GM23338 (cell line): Measurements from ENCODE around the gene FAM174C. TPM values are rescaled to one million over a fixed set of nuclear protein-coding genes. Genes with fewer than 3 reads are reported as not detected.

Experiments used
- ATAC-seq: fragments of 200-7000 bp; cut with Tn5 transposase; 3 replicates; pipeline ENCODE4 v1.9.1; 2020
- DNase-seq: peaks from one replicate; pipeline ENCODE4 v3.0.0-alpha.2; 2015; ENCODE audit warnings: low spot score
- H2AFZ ChIP-seq: fragments of 200-600 bp; sonication (generic); 2 replicates; pipeline ENCODE4 v1.8.0; 2016; ENCODE audit warnings: antibody characterized with exemption, mild to moderate bottlenecking, moderate library complexity
- H3F3A ChIP-seq: fragments of 200-600 bp; sonication (generic); replicated peaks from 2 replicates; pipeline ENCODE4 v1.8.0; 2017; ENCODE audit warnings: antibody characterized with exemption, mixed run types, low read depth
- H3K27ac ChIP-seq: fragments of 200-600 bp; sonication (generic); 2 replicates; pipeline ENCODE4 v1.6.1; 2016; ENCODE audit warnings: low read depth
- H3K27me3 ChIP-seq: fragments of 200-600 bp; sonication (generic); 2 replicates; pipeline ENCODE4 v1.8.0; 2016; ENCODE audit warnings: mild to moderate bottlenecking, mixed run types, moderate library complexity; ENCODE audit not compliant: insufficient read depth
- H3K36me3 ChIP-seq: fragments of 200-600 bp; sonication (generic); 2 replicates; pipeline ENCODE4 v1.8.0; 2016; ENCODE audit warnings: mild to moderate bottlenecking; ENCODE audit not compliant: insufficient read depth
- H3K4me1 ChIP-seq: fragments of 200-600 bp; sonication (generic); 2 replicates; pipeline ENCODE4 v1.8.0; 2016; ENCODE audit warnings: mild to moderate bottlenecking, moderate library complexity; ENCODE audit not compliant: insufficient read depth
- H3K4me2 ChIP-seq: fragments of 200-600 bp; sonication (generic); 2 replicates; pipeline ENCODE4 v1.7.1; 2017; ENCODE audit warnings: mixed run types
- H3K4me3 ChIP-seq: fragments of 200-600 bp; sonication (generic); 2 replicates; pipeline ENCODE4 v1.6.1; 2016; ENCODE audit warnings: mixed run types
- H3K79me2 ChIP-seq: fragments of 200-600 bp; sonication (generic); replicated peaks from 2 replicates; pipeline ENCODE4 v1.8.0; 2017; ENCODE audit warnings: mild to moderate bottlenecking; ENCODE audit not compliant: insufficient read depth
- H3K9me2 ChIP-seq: fragments of 200-600 bp; sonication (generic); 2 replicates; pipeline ENCODE4 v1.8.0; 2017; ENCODE audit not compliant: insufficient read depth
- H4K20me1 ChIP-seq: fragments of 200-600 bp; sonication (generic); replicated peaks from 2 replicates; pipeline ENCODE4 v1.8.0; 2017; ENCODE audit warnings: mild to moderate bottlenecking; ENCODE audit not compliant: insufficient read depth
- H3K27ac Mint-ChIP-seq: 2 replicates; pipeline ENCODE4 v1.8.0; 2020; ENCODE audit warnings: inconsistent platforms, mild to moderate bottlenecking, moderate library complexity, mixed read lengths
- H3K27me3 Mint-ChIP-seq: 3 replicates; pipeline ENCODE4 v1.8.0; 2022; ENCODE audit warnings: low read depth, mild to moderate bottlenecking, moderate library complexity, mixed read lengths, inconsistent platforms; ENCODE audit not compliant: insufficient read depth, poor library complexity
- H3K36me3 Mint-ChIP-seq: 3 replicates; pipeline ENCODE4 v1.8.0; 2021; ENCODE audit warnings: low read depth, mild to moderate bottlenecking, inconsistent platforms, moderate library complexity, mixed read lengths
- H3K4me1 Mint-ChIP-seq: 3 replicates; pipeline ENCODE4 v1.8.0; 2020; ENCODE audit warnings: mild to moderate bottlenecking, inconsistent platforms, mixed read lengths
- H3K4me3 Mint-ChIP-seq: 3 replicates; pipeline ENCODE4 v1.8.0; 2021; ENCODE audit warnings: moderate library complexity, mild to moderate bottlenecking, inconsistent platforms, mixed read lengths
- H3K9me3 Mint-ChIP-seq: 3 replicates; pipeline ENCODE4 v1.8.0; 2020; ENCODE audit warnings: moderate library complexity, mild to moderate bottlenecking, inconsistent platforms, mixed read lengths
- CREB1 ChIP-seq: fragments of 250-450 bp; sonication (Bioruptor Pico); IDR thresholded peaks from 2 replicates; pipeline ENCODE4 v1.5.0; 2020; ENCODE audit warnings: low read depth, mild to moderate bottlenecking, moderate library complexity
- CTCF ChIP-seq, 2 experiments: fragments of 200-600 bp in 1 of 2; sonication (generic) in 1 of 2; conservative IDR thresholded peaks; 2 replicates each; pipeline versions ENCODE4 v1.5.1 to v1.6.1; 2016 to 2017; ENCODE audit warnings: antibody characterized with exemption in 2 of 2, low read depth in 2 of 2, mild to moderate bottlenecking in 2 of 2, moderate library complexity in 1 of 2
- ETS1 ChIP-seq: IDR thresholded peaks from 2 replicates; pipeline ENCODE4 v1.6.1; 2016; ENCODE audit warnings: antibody characterized with exemption
- EZH2 ChIP-seq: fragments of 200-600 bp; sonication (generic); IDR thresholded peaks from one replicate; pipeline ENCODE4 v1.8.0; 2017; ENCODE audit warnings: antibody characterized with exemption, mild to moderate bottlenecking, low read depth; ENCODE audit not compliant: unreplicated experiment
- EZH2phosphoT487 ChIP-seq: fragments of 200-600 bp; sonication (generic); IDR thresholded peaks from one replicate; pipeline ENCODE4 v1.8.1; 2018; ENCODE audit warnings: antibody characterized with exemption; ENCODE audit not compliant: unreplicated experiment
- JUNB ChIP-seq: IDR thresholded peaks from one replicate; pipeline ENCODE4 v1.6.1; 2016; ENCODE audit warnings: antibody characterized with exemption; ENCODE audit not compliant: unreplicated experiment
- NANOG ChIP-seq: IDR thresholded peaks from 2 replicates; pipeline ENCODE4 v1.6.1; 2016; ENCODE audit warnings: antibody characterized with exemption, borderline replicate concordance
- POLR2AphosphoS5 ChIP-seq: IDR thresholded peaks from 2 replicates; pipeline ENCODE4 v1.6.1; 2016; ENCODE audit warnings: antibody characterized with exemption, low read depth
- STAT1 ChIP-seq: IDR thresholded peaks from one replicate; pipeline ENCODE4 v1.6.1; 2016; ENCODE audit warnings: antibody characterized with exemption; ENCODE audit not compliant: unreplicated experiment
- ZNF114 ChIP-seq: fragments of 250-450 bp; sonication (Bioruptor Pico); IDR thresholded peaks from 2 replicates; pipeline ENCODE4 v1.5.0; 2020; ENCODE audit warnings: mild to moderate bottlenecking, moderate library complexity
- ZNF331 ChIP-seq: fragments of 250-450 bp; sonication (Bioruptor Pico); IDR thresholded peaks from 2 replicates; pipeline ENCODE4 v1.5.0; 2020; ENCODE audit warnings: low read depth, mild to moderate bottlenecking, moderate library complexity
- ZNF462 ChIP-seq: fragments of 250-450 bp; sonication (Bioruptor Pico); IDR thresholded peaks from 2 replicates; pipeline ENCODE4 v1.5.0; 2020; ENCODE audit warnings: mild to moderate bottlenecking, moderate library complexity
- polyA plus RNA-seq: library from polyadenylated mRNA; unstranded; fragments of >200 nt; fragmentation: Nextera tagmentation; extraction: Ambion mirVana; gene quantifications from 2 replicates; pipeline ENCODE4 v1.2.1, GENCODE V29; 2016
- total RNA-seq: library from RNA; depleted of rRNA; stranded (reverse); fragments of >200 nt; shearing (Covaris generic); gene quantifications from 2 replicates; pipeline ENCODE4 v1.2.3, GENCODE V29; 2014
- TF ChIP-seq, protein P1 (sequence below): IDR thresholded peaks from one replicate; pipeline ENCODE4 v1.6.1; 2018; ENCODE audit warnings: antibody characterized with exemption; ENCODE audit not compliant: unreplicated experiment

Gene FAM174C
- total and polyA plus RNA-seq, 2 experiments from 2014 or later, result 60.4 to 68.0 TPM

DNA sequence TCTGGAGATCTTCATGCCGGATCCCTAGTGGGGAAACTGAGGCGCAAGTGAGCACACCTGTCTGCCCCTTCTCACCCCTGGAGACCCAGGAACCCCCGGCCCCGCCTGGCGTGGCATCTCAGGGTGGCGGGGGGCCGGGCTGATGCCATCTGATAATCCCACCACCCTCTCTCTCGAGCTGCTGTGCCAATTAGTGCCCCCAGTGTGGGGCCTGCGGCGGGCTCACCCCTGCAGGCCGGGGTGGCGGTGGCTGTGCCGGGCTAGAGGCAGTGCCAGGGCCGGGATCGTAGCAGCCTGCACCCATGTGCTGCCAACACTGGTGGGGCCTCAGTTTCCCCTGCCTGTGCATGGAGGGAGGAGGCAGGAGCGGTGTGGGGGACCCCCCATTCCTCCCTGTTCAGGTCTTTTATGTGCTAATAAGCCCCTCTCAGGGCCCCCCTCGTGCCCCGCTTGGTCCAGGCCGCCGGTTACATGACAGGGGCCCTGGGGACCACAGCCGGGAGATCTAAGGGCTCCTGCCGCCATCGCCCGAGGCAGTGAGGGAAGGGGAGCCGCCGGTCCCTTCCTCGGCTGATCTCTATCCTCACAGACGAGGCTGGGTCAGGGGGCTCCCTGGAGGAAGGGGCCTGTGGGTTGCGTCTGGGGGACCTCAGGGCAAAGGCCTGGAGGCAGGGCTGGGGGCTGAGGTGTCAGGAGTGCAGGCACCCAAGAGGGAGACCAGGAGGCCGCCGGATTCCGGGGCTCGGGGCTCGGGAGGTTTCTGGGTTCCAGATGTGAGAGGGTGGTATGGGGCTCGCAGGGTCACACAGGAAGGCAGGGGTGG is 18.7 kb downstream of the FAM174C start:
- Histone ChIP-seq H3K9me2 (no peaks in the 10 kb centered on the region), H4K20me1 (no peaks in the 10 kb centered on the region), H3K27me3 (peaks cover 4% of the 10 kb centered on the region; the same call in 1 of the 2 replicates), H3K36me3 (no peaks in the 10 kb centered on the region), H3K4me3 (no peak overlapping the region), H2AFZ (no peak overlapping the region), H3F3A (0 out of 2 replicates have a peak, but pooled peaks cover 5% of the 10 kb centered on the region), H3K79me2 (no peaks in the 10 kb centered on the region), H3K4me1 (no peaks in the 10 kb centered on the region), H3K27ac (no peak overlapping the region), H3K4me2 (no peak overlapping the region)
- ATAC-seq, result no peak
- Mint-ChIP-seq H3K9me3 (no peaks in the 10 kb centered on the region), H3K27ac (no peak overlapping the region), H3K27me3 (peaks cover 7% of the 10 kb centered on the region), H3K4me1 (peaks cover 2% of the 10 kb centered on the region; the same call in 1 of the 3 replicates), H3K4me3 (0 out of 3 replicates have a peak overlapping the region, but pooled peaks have one; percentile 70), H3K36me3 (no peaks in the 10 kb centered on the region)
- DNase-seq, result no peak
- TF ChIP-seq ZNF331 (CRISPR knock-in tag), result no peak
- TF ChIP-seq POLR2AphosphoS5, result no peak
- no peak for TF ChIP-seq STAT1
- no peak for TF ChIP-seq NANOG
- TF ChIP-seq ETS1, result no peak
- no peak for TF ChIP-seq ZNF114 (CRISPR knock-in tag)
- TF ChIP-seq ZNF462 (CRISPR knock-in tag), result no peak
- TF ChIP-seq, protein P1, sequence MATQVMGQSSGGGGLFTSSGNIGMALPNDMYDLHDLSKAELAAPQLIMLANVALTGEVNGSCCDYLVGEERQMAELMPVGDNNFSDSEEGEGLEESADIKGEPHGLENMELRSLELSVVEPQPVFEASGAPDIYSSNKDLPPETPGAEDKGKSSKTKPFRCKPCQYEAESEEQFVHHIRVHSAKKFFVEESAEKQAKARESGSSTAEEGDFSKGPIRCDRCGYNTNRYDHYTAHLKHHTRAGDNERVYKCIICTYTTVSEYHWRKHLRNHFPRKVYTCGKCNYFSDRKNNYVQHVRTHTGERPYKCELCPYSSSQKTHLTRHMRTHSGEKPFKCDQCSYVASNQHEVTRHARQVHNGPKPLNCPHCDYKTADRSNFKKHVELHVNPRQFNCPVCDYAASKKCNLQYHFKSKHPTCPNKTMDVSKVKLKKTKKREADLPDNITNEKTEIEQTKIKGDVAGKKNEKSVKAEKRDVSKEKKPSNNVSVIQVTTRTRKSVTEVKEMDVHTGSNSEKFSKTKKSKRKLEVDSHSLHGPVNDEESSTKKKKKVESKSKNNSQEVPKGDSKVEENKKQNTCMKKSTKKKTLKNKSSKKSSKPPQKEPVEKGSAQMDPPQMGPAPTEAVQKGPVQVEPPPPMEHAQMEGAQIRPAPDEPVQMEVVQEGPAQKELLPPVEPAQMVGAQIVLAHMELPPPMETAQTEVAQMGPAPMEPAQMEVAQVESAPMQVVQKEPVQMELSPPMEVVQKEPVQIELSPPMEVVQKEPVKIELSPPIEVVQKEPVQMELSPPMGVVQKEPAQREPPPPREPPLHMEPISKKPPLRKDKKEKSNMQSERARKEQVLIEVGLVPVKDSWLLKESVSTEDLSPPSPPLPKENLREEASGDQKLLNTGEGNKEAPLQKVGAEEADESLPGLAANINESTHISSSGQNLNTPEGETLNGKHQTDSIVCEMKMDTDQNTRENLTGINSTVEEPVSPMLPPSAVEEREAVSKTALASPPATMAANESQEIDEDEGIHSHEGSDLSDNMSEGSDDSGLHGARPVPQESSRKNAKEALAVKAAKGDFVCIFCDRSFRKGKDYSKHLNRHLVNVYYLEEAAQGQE, result no peak
- no peak for TF ChIP-seq JUNB
- no peak for TF ChIP-seq EZH2phosphoT487
- TF ChIP-seq EZH2, result no peak
- no peak for TF ChIP-seq CTCF (conservative IDR thresholded peaks at IDR 0.05; ENCODE audit: low read depth in 2 of 2)
- TF ChIP-seq CREB1 (CRISPR knock-in tag), result no peak
